HCT116 (cell line): ENCODE data around the gene PHKB. TPM values are rescaled to one million over a fixed set of nuclear protein-coding genes. Genes with fewer than 3 reads are reported as not detected.

ENCODE experiments used
- ATAC-seq: fragments of 200-7000 bp; cut with Tn5 transposase; 2 replicates; pipeline ENCODE4 v1.9.1; 2020; ENCODE audit warnings: mild to moderate bottlenecking, moderate library complexity
- BruUV-seq: library from RNA; stranded (reverse); fragments of 400-500 nt; replicated peaks from 2 replicates; lab custom pipeline; 2021; lab: Mats Ljungman, UMichigan
- CTCF ChIA-PET: fragments of 300-600 bp; sonication (Branson Sonifier 250); formaldehyde crosslinking; loops from one replicate; lab custom pipeline; 2021; ENCODE audit warnings: antibody characterized with exemption; lab: Charles Lee
- POLR2A ChIA-PET: fragments of 300-600, 350-600 bp; sonication (Branson Sonifier 250); formaldehyde crosslinking; loops from one replicate; lab custom pipeline; 2021; ENCODE audit warnings: antibody characterized with exemption; lab: Charles Lee
- RAD21 ChIA-PET, 2 experiments: fragments of 300-600 bp; sonication (Branson Sonifier 250); formaldehyde crosslinking; loops; one replicate each; lab custom pipeline; 2023; ENCODE audit warnings: low total read pairs in 2 of 2; ENCODE audit not compliant: uncharacterized antibody in 2 of 2, unreplicated experiment in 2 of 2, low non-redundant PET in 1 of 2; lab: Charles Lee
- DNase-seq: peaks from one replicate; pipeline ENCODE4 v3.0.0-alpha.2; 2010; ENCODE audit warnings: low read depth, low spot score
- H2AFZ ChIP-seq: fragments of 200-600 bp; shearing (Covaris generic), sonication (generic); 2 replicates; pipeline ENCODE4 v1.6.1; 2017; ENCODE audit warnings: low read depth, mixed run types, mixed read lengths, antibody characterized with exemption, low read length; ENCODE audit not compliant: poor library complexity, severe bottlenecking
- H3K27ac ChIP-seq: 2 replicates; pipeline ENCODE4 v1.5.1; 2012; ENCODE audit warnings: low read depth, low read length
- H3K27me3 ChIP-seq: fragments of 200-600 bp; sonication (generic); 2 replicates; pipeline ENCODE4 v1.6.1; 2016; ENCODE audit warnings: mixed run types, low read length, mixed read lengths; ENCODE audit not compliant: insufficient read depth
- H3K36me3 ChIP-seq, 2 experiments: fragments of 200-500 bp in 1 of 2; fragments of 200-600 bp in 1 of 2; sonication (Bioruptor generic) in 1 of 2; sonication (generic) in 1 of 2; 2 replicates each; pipeline versions ENCODE4 v1.5.1 to v1.6.1; 2014 to 2016; ENCODE audit warnings: low read length in 2 of 2, inconsistent platforms in 1 of 2, mixed read lengths in 1 of 2, mixed run types in 1 of 2; ENCODE audit not compliant: insufficient read depth in 2 of 2, control insufficient read depth in 1 of 2
- H3K4me1 ChIP-seq, 2 experiments: fragments of 200-600 bp in 1 of 2; sonication (generic) in 1 of 2; 2 replicates each; pipeline versions ENCODE4 v1.5.1 to v1.6.1; 2012 to 2017; ENCODE audit warnings: low read length in 2 of 2, inconsistent platforms in 1 of 2, mild to moderate bottlenecking in 1 of 2, mixed read lengths in 1 of 2, mixed run types in 1 of 2, moderate library complexity in 1 of 2; ENCODE audit not compliant: insufficient read depth in 2 of 2, control insufficient read depth in 1 of 2
- H3K4me2 ChIP-seq: fragments of 200-600 bp; sonication (generic); 2 replicates; pipeline ENCODE4 v1.6.1; 2017; ENCODE audit warnings: mixed run types, low read length, mixed read lengths
- H3K4me3 ChIP-seq, 2 experiments: fragments of 200-600 bp in 1 of 2; sonication (generic) in 1 of 2; replicated peaks in 1 of 2; 2 replicates each; pipeline ENCODE4 v1.5.1; 2011 to 2016; ENCODE audit warnings: low read length in 2 of 2, control low read depth in 1 of 2, low read depth in 1 of 2, mild to moderate bottlenecking in 1 of 2, mixed read lengths in 1 of 2, mixed run types in 1 of 2
- H3K79me2 ChIP-seq: fragments of 200-600 bp; sonication (generic); 2 replicates; pipeline ENCODE4 v1.6.1; 2017; ENCODE audit warnings: mild to moderate bottlenecking, mixed run types, low read length, moderate library complexity, mixed read lengths; ENCODE audit not compliant: insufficient read depth
- H3K9ac ChIP-seq: fragments of 200-600 bp; sonication (generic); 2 replicates; pipeline ENCODE4 v1.6.1; 2016; ENCODE audit warnings: low read length, mixed read lengths
- H3K9me2 ChIP-seq: fragments of 200-600 bp; sonication (generic), shearing (Covaris generic); 2 replicates; pipeline ENCODE4 v1.6.1; 2017; ENCODE audit warnings: mixed run types, mild to moderate bottlenecking, moderate library complexity; ENCODE audit not compliant: insufficient read depth
- H3K9me3 ChIP-seq, 2 experiments: fragments of 200-500 bp in 1 of 2; fragments of 200-600 bp in 1 of 2; sonication (Bioruptor generic) in 1 of 2; sonication (generic) in 1 of 2; 2 replicates each; pipeline ENCODE4 v1.6.1; 2014 to 2017; ENCODE audit warnings: low read length in 2 of 2, mixed read lengths in 2 of 2, inconsistent platforms in 1 of 2, low read depth in 1 of 2, mild to moderate bottlenecking in 1 of 2, mixed run types in 1 of 2, moderate library complexity in 1 of 2; ENCODE audit not compliant: control insufficient read depth in 1 of 2, insufficient read depth in 1 of 2
- H4K20me1 ChIP-seq: fragments of 200-600 bp; sonication (generic), shearing (Covaris generic); 2 replicates; pipeline ENCODE4 v1.6.1; 2017; ENCODE audit warnings: mixed run types, mild to moderate bottlenecking, moderate library complexity; ENCODE audit not compliant: insufficient read depth
- CBX3 ChIP-seq: IDR thresholded peaks from 2 replicates; pipeline ENCODE4 v1.6.1; 2012; ENCODE audit warnings: low read depth
- ELF1 ChIP-seq: IDR thresholded peaks from 2 replicates; pipeline ENCODE4 v1.6.1; 2012; ENCODE audit warnings: low read depth, borderline replicate concordance
- JUND ChIP-seq: IDR thresholded peaks from 2 replicates; pipeline ENCODE4 v1.6.1; 2012
- POLR2A ChIP-seq: IDR thresholded peaks from 2 replicates; pipeline ENCODE4 v1.7.0; 2011; ENCODE audit warnings: borderline replicate concordance; ENCODE audit not compliant: insufficient read depth, insufficient read length; ENCODE audit errors: extremely low read depth
- SIN3A ChIP-seq: IDR thresholded peaks from 2 replicates; pipeline ENCODE4 v1.6.1; 2012; ENCODE audit warnings: low read depth
- YY1 ChIP-seq: IDR thresholded peaks from 2 replicates; pipeline ENCODE4 v1.6.1; 2011; ENCODE audit warnings: low read length, low read depth, moderate library complexity, mild to moderate bottlenecking; ENCODE audit not compliant: insufficient replicate concordance; ENCODE audit errors: extremely low read depth
- ZBTB33 ChIP-seq: IDR thresholded peaks from 2 replicates; pipeline ENCODE4 v1.6.1; 2011; ENCODE audit warnings: mild to moderate bottlenecking, low read length, moderate library complexity; ENCODE audit not compliant: insufficient replicate concordance; ENCODE audit errors: extremely low read depth
- ZFX ChIP-seq: fragments of 450-650 bp; IDR thresholded peaks from 2 replicates; pipeline ENCODE4 v1.6.1; 2017
- ZNF274 ChIP-seq: fragments of 200-500 bp; sonication (Bioruptor generic); IDR thresholded peaks from 2 replicates; pipeline ENCODE4 v1.6.1; 2014; ENCODE audit warnings: mild to moderate bottlenecking, low read depth, low read length, inconsistent platforms
- intact Hi-C: fragments of 100-400 bp; cut with micrococcal nuclease; formaldehyde crosslinking; loops from 2 replicates; pipeline ENCODE4 v1.10.0; 2022
- total RNA-seq: library from RNA; stranded (reverse); gene quantifications from one replicate; pipeline ENCODE4 v1.2.1, GENCODE V29; 2021; ENCODE audit not compliant: unreplicated experiment

PHKB gene
- total RNA-seq, 1 experiment from 2014 or later: 30.5 TPM

- intact Hi-C loops: no loop called here
- Histone ChIP-seq H3K27ac (no peak overlapping the region), H3K27me3 (no peaks in the 10 kb centered on the region), H3K36me3 (no peaks in the 10 kb centered on the region), H3K9me2 (no peaks in the 10 kb centered on the region), H3K4me1 (peaks cover under 1 to 5% of the 10 kb centered on the region in 2 experiments; a peak in 1 of 4 replicates), H2AFZ (no peak overlapping the region), H4K20me1 (no peaks in the 10 kb centered on the region), H3K4me3 (no peak overlapping the region), H3K9me3 (no peaks in the 10 kb centered on the region), H3K4me2 (no peak overlapping the region), H3K9ac (no peak overlapping the region), H3K79me2 (no peaks in the 10 kb centered on the region)
- TF ChIP-seq JUND (no peak), ZNF274 (no peak)
- CTCF ChIA-PET: no interaction called here
- ATAC-seq (no peak), DNase-seq (no peak)
- POLR2A ChIA-PET: no interaction called here
- RAD21 ChIA-PET: no interaction called here
- BruUV-seq: no TSS peak
Observed at GRCh38 chr16:47622451-47623176, 161.5 kb downstream of the PHKB start.

- intact Hi-C loops: no loop called here
- H3K4me2 ChIP-seq: no peak overlapping the region
- no peaks in the 10 kb centered on the region for H3K4me1 ChIP-seq
- CTCF ChIA-PET: no interaction called here
- TF ChIP-seq ZFX (no peak), YY1 (no peak), ZBTB33 (no peak), CBX3 (no peak), SIN3A (no peak), POLR2A (no peak), ZNF274 (no peak), ELF1 (no peak)
- H3K9me2 ChIP-seq: no peaks in the 10 kb centered on the region
- no peaks in the 10 kb centered on the region for H3K9me3 ChIP-seq
- DNase-seq: no peak
- no TSS peak for BruUV-seq
- H3K79me2 ChIP-seq: no peaks in the 10 kb centered on the region
- H2AFZ ChIP-seq: no peak overlapping the region
- no peaks in the 10 kb centered on the region for H3K27me3 ChIP-seq
- H4K20me1 ChIP-seq: no peaks in the 10 kb centered on the region
- POLR2A ChIA-PET: no interaction called here
- RAD21 ChIA-PET: no interaction called here
- no peak overlapping the region for H3K4me3 ChIP-seq
- H3K9ac ChIP-seq: no peak overlapping the region
- H3K27ac ChIP-seq: no peak overlapping the region
- H3K36me3 ChIP-seq: no peaks in the 10 kb centered on the region
- no peak for ATAC-seq
Observed at GRCh38 chr16:47624563-47624962, 163.4 kb downstream of the PHKB start.
